Measurements from ENCODE around the gene TMEM132A. TPM values are rescaled to one million over a fixed set of nuclear protein-coding genes. Genes with fewer than 3 reads are reported as not detected.

The TMEM132A gene
- total RNA-seq, 1 experiment from 2014 or later: 140 TPM

GRCh38 chr11:60878245-60879101 lies 45.8 kb upstream of the TMEM132A start:
- Histone ChIP-seq H3K4me1 (ENCODE audit: insufficient read depth, low read length, poor library complexity, severe bottlenecking) (no peaks in the 10 kb centered on the region), H3K4me3 (ENCODE audit: low read depth, low read length, poor library complexity, severe bottlenecking) (no peak overlapping the region), H3K36me3 (ENCODE audit: insufficient read depth, low read length, poor library complexity, severe bottlenecking) (no peaks in the 10 kb centered on the region), H3K9me3 (ENCODE audit: low read depth, low read length, poor library complexity, severe bottlenecking) (no peaks in the 10 kb centered on the region), H3K27ac (ENCODE audit: low read depth, low read length, poor library complexity, severe bottlenecking) (no peak overlapping the region), H3K27me3 (replicated peaks; ENCODE audit: insufficient read depth, low read depth, low read length, poor library complexity) (no peaks in the 10 kb centered on the region)
- intact Hi-C loops (cut with micrococcal nuclease; ENCODE audit: unreplicated experiment): no loop called here
- TF ChIP-seq EZH2 (IDR thresholded peaks at IDR 0.05; ENCODE audit: borderline replicate concordance, low read depth, low read length, poor library complexity, severe bottlenecking): no peak
- TF ChIP-seq CTCF (conservative IDR thresholded peaks at IDR 0.05; ENCODE audit: low read depth, low read length): no peak
- DNase-seq (ENCODE audit: low spot score): no peak
- ChIA-PET POLR2A (ENCODE audit: low non-redundant PET) (no interaction called here), CTCF (no interaction called here)
- BruUV-seq (replicated peaks): no TSS peak

GRCh38 chr11:60879104-60879503 lies 45.2 kb upstream of the TMEM132A start:
- TF ChIP-seq EZH2 (IDR thresholded peaks at IDR 0.05; ENCODE audit: borderline replicate concordance, low read depth, low read length, poor library complexity, severe bottlenecking) (no peak), CTCF (conservative IDR thresholded peaks at IDR 0.05; ENCODE audit: low read depth, low read length) (no peak)
- no peak overlapping the region for H3K4me3 ChIP-seq (ENCODE audit: low read depth, low read length, poor library complexity, severe bottlenecking)
- H3K9me3 ChIP-seq (ENCODE audit: low read depth, low read length, poor library complexity, severe bottlenecking): no peaks in the 10 kb centered on the region
- ChIA-PET POLR2A (ENCODE audit: low non-redundant PET) (no interaction called here), CTCF (no interaction called here)
- H3K27me3 ChIP-seq (replicated peaks; ENCODE audit: insufficient read depth, low read depth, low read length, poor library complexity): no peaks in the 10 kb centered on the region
- intact Hi-C loops (cut with micrococcal nuclease; ENCODE audit: unreplicated experiment): no loop called here
- H3K36me3 ChIP-seq (ENCODE audit: insufficient read depth, low read length, poor library complexity, severe bottlenecking): no peaks in the 10 kb centered on the region
- H3K4me1 ChIP-seq (ENCODE audit: insufficient read depth, low read length, poor library complexity, severe bottlenecking): no peaks in the 10 kb centered on the region
- no peak for DNase-seq (ENCODE audit: low spot score)
- BruUV-seq (replicated peaks): no TSS peak
- no peak overlapping the region for H3K27ac ChIP-seq (ENCODE audit: low read depth, low read length, poor library complexity, severe bottlenecking)

- Histone ChIP-seq H3K9me3 (ENCODE audit: low read depth, low read length, poor library complexity, severe bottlenecking) (no peaks in the 10 kb centered on the region), H3K27ac (ENCODE audit: low read depth, low read length, poor library complexity, severe bottlenecking) (no peak overlapping the region), H3K36me3 (ENCODE audit: insufficient read depth, low read length, poor library complexity, severe bottlenecking) (no peaks in the 10 kb centered on the region), H3K4me1 (ENCODE audit: insufficient read depth, low read length, poor library complexity, severe bottlenecking) (no peaks in the 10 kb centered on the region), H3K4me3 (ENCODE audit: low read depth, low read length, poor library complexity, severe bottlenecking) (no peak overlapping the region), H3K27me3 (replicated peaks; ENCODE audit: insufficient read depth, low read depth, low read length, poor library complexity) (no peaks in the 10 kb centered on the region)
- ChIA-PET CTCF (no interaction called here), POLR2A (ENCODE audit: low non-redundant PET) (no interaction called here)
- no peak for DNase-seq (ENCODE audit: low spot score)
- no TSS peak for BruUV-seq (replicated peaks)
- intact Hi-C loops (cut with micrococcal nuclease; ENCODE audit: unreplicated experiment): no loop called here
- TF ChIP-seq CTCF (conservative IDR thresholded peaks at IDR 0.05; ENCODE audit: low read depth, low read length) (no peak), EZH2 (IDR thresholded peaks at IDR 0.05; ENCODE audit: borderline replicate concordance, low read depth, low read length, poor library complexity, severe bottlenecking) (no peak)
Measured at GRCh38 chr11:60879971-60880588, 44.2 kb upstream of the TMEM132A start.
